ENCODE results near the gene SLC25A19. TPM values are rescaled to one million over a fixed set of nuclear protein-coding genes. Genes with fewer than 3 reads are reported as not detected.

SLC25A19 gene
- total and polyA plus RNA-seq, 2 of the 8 experiments (the other 6 are each of a cell fraction or from before 2014, with no cell fraction given), result 28.6 to 32.6 TPM

DNA sequence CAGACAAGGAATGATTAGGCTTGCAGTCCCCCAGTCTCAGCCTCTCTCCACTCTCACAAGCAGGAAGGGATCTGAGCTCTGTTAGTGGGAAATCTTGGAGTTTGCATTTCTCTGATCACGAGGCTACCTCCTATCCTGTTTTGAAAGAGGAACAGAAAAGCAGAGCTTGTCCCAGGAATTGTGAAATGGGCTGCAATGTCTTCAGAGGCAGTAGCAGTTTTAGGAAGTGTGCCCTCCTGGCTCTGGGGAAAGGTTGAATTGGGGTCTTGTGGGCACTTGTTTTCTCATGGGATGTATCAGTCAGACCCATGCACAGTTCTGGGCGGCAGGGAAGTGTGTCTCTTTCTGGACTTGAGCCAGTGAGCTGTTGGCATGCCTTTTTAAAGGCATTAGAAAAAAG lies 60.9 kb downstream of the SLC25A19 start (continued):
- TF ChIP-seq, protein P1, sequence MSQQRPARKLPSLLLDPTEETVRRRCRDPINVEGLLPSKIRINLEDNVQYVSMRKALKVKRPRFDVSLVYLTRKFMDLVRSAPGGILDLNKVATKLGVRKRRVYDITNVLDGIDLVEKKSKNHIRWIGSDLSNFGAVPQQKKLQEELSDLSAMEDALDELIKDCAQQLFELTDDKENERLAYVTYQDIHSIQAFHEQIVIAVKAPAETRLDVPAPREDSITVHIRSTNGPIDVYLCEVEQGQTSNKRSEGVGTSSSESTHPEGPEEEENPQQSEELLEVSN (IDR thresholded peaks at IDR 0.05), result no peak
- TF ChIP-seq HDAC2 (IDR thresholded peaks at IDR 0.05; ENCODE audit: borderline replicate concordance in 1 of 2, low read depth in 2 of 2, low read length in 2 of 2), result no peak
